Suppressor macrophage treated with lipopolysaccharide for 1 hour (primary cell): ENCODE measurements around the gene C6orf52.
A peak's percentile ranks its signal among the peaks of the same experiment; 100 is the strongest.

Experiments
- DNase-seq, 3 donors: peaks; one replicate each; pipeline ENCODE4 v3.0.0-alpha.2; 2020 to 2022

C6orf52 gene

DNA sequence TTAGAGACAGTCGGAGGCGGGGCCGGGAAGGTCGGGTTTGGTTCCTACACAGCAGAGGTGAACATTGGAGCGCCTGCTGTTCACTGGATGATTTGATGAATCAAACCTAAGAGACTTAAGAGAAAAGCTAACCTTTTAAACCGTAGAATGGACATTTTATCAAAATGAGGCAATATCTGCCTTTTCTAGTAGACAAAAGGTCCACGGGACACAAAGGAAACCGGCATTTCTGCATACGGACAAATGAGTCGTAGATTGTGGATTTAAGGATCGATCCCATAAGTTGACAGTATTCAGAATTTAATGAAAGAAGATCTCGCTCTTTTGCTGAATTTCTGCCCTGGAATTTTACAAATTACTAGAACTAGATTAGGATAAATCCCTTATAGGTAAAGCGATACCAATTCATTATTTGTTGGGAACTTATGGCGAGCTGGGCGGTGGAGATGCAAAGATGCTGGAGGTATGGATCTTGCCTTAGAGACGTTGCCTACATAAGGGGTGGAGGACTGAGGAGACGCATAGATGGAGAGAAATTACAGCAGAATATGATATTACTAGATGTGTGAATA lies 756 bp upstream of the C6orf52 start:
- DNase-seq: no peak

DNA sequence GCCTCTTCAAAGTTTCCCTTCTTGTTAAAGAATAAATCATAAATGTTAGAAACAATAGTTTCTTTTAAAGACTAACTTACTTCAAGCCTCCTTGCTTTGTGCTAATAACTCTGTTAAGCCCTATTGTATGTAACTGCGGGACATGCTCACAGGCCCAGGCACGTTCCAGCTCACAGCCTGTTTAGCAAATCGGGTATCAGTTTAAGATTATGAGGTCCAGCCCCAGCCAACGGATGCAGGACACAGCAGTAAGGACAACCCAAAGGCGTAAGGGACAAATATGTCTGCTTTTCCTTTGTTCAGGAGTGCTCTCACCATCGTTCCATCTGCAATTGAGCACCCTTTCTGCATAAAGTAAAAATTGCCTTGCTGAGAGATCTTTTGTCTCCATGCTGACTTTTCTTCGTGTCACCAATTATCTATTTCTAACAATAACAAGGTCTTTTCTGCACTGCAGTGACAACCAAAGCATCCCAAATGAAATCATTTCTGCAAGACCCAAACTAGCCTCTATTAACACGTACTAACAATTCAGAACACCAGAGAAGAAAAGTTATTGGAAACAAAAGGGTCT lies 1.4 kb downstream of the C6orf52 start:
- peak in 1 of 3 donors; percentile 15 for DNase-seq

DNA sequence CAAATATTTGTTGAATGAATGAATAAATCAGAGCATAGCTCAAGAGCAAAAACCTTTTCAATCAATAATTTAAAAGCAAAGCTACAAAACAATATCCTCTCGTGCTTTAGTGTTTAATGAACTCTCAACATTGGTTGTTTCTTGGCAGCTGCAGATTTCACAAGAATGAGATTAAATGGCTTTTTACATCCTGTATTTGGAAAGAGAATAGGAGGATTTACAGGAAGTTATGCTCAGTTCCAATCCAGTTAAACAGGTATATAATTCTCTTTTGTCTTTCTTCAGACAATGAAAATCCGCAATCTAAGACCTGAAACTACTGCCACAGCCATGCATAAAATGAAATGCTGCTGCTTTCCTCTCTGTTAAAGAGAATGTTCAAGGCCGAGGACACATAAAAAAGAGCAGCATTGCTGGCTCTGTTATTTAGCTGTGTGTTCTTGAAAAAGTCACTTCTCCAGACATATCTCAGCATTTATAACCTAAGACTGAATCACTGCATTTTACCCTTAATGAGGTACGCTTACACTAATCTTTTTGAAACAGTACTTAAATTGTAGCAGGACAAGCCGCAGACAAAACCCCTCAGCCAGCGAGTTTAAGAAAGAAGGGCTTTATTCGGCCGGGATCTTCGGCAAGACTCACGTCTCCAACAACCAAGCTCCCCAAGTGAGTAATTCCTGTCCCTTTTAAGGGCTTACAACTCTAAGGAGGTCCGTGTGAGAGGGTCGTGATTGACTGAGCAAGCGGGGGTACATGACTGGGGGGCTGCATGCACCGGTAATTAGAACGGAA lies 3.6 kb downstream of the C6orf52 start:
- DNase-seq: peak in 1 of 3 donors; percentile 13

DNA sequence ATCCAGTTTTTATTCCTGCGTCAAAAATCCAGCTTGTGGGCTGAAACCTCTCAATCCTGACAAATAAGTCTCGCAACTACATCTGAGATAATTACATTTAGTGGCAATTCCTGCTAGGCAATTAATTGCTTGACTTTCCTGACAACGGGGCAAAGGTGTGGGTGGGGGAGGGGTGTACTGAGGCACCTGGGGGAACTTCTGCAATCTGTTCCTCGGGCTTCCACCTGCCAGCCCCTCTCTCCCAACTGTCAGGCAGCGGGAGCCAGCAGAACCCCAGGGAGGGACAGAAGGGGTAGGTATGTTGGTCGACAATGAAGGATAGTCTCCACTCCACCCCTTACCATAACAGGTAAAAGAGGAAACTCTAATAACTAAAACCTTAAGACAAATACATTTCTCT lies 6.8 kb downstream of the C6orf52 start:
- peak in 1 of 3 donors; percentile 3 for DNase-seq

DNA sequence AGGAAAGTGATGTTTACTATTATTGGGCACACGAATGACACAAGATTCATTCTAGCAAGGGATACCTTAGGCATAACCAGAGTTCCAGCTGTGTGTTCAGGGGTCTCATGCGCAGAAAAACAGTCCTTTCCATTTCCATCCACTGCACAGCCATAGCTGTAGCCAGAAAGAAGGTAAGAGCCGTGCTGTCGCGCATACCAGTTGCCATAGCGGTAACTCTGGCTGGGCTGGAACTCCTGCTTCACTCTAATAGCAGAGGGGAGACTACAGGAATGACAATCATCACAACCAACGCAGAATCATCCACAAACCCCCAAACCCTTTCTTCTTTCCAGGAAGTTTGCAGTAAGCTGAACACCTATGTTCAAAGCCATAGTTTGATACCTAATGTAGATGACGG lies 7.5 kb downstream of the C6orf52 start:
- peak in 1 of 3 donors; percentile 15 for DNase-seq

DNA sequence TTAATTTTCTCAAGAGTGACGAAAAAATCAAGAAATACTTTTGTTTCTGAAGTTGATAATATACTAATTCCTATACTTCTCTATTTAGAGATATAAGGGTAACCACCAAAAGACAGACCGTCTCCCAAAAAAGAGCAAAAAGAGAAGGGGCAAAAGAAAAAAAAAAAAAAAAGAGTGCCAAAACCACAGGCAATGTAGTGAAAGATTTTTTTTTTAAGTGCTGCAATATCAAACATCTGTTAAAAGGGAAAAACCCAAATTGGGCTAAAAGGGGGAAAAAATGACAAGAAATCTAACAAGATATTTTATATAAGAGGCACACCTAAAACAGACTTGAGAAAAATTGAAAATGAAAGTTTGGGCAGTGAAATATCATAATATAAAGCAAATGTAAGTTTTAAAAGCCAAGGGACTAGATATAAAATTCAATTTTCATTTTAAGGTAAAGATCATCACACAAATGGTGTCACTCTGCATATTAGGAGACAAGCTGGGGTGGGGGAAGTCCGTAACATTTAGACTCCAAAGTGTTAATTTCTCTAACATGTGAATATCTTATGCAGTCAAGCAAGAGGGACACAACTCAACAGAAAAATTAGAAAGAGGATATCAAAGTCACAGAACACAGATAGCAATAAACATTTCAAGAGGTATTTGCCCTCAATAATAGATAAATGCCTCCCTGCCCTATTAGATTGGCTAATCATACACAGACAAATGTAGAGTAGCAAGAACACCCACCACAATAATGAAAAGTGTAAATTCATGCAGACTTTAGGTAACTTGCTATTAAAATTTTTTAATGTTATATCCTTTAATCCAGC lies 9.1 kb downstream of the C6orf52 start:
- DNase-seq: peak in 1 of 3 donors; percentile 15

DNA sequence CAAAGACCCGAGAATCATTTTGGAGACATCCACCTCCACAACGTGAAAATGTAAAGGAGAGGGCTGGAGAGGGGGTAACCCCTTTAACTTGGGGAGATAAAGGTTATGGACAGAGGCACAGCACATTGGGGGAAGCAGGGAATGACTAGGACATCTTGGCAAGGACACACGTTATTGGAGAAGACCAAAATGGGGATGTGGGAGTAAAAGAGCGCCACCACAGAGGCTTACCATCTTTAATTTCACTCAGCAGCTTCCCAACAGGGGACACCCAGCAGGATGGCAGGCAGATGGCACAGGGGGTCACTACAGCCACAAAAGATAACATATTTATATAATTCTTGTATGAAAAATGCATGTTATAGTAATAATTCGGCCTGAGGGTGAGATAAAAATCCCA lies 9.8 kb downstream of the C6orf52 start:
- peak in 1 of 3 donors; percentile 17 for DNase-seq

DNA sequence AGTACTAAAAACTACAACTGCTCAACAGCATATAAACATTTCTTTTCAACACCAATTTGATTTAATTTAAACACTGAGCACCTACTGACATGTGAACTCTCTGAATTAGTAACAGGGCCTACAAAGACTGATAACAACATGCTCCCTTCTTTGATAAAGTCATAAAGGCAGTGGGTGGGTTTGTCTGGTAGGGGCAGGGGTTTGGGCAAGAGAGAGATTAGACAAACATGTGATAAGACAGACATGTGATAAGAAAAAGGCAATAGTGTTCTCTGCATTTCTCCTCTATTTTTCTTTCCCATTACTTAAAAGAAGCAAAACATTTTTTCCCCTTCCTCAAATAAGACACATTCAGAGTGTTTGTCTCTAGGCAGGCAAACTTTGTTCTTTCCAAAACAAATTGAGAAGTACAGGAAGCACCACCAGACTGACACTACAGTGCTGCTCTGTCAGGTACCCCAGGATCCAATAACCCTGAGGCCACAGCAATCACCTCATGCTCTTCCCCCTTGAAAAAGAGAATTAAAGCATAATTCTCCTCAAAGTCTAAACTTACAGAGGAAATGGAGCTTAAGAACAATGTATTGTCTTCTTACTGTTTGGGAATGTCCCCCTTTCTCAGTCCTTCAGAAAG lies 11.9 kb downstream of the C6orf52 start:
- DNase-seq: peak in 1 of 3 donors; percentile 13

DNA sequence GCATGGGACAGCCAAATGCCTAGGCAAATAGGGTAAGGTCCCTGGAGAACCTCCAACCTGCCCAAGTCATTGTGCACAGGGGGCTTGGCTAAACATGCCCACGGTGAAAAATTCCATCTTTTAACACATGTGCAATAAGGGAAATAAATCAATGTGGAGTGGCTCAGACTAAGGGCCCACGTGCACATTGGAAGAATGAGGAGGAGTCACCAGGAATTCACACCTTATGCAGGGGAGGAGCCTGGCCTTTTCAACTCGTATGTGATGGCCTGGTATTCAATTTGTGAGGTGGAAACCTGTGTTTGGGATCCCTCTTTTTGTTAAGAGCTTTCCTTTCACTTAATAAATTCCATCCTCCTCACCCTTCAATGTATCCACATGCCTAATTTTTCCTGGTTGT lies 12.6 kb downstream of the C6orf52 start:
- DNase-seq: peak in 1 of 3 donors; percentile 4

DNA sequence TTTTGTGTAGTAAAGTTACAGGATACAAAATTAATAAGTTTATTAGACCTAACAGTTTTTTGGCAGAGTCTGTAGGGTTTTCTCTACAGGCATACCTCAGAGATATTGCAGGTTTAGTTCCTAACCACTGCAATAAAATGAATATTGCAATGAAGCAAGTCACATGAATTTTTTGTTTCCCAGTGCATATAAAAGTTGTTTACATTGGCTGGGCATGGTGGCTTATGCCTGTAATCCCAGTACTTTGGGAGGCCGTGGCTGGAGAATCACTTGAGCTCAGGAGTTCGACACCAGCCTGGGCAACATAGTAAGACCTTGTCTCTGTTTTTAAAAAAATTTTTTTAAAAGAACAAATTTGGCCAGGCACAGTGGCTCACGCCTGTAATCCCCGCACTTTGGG lies 16.0 kb downstream of the C6orf52 start:
- DNase-seq: peak in 1 of 3 donors; percentile 10

DNA sequence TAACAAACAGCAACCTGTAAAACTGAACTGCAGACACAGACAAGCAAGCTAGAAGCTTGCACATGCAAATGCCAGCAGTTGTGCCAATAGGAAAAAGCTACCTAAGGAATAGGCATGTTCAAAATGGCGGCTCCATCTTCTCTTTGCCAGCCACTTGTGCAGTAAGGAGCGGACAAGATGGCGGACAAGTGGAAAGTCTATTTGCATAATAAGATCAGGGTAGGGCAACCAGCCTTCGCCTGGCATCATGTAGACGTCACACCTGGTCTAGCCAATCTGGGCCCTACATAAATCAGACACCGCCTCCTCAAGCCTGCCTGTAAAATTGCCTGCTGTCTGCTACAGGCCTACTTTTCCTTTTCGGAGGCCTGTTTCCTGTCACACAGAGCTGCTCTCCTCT lies 18.0 kb downstream of the C6orf52 start:
- DNase-seq: peak in 1 of 3 donors; percentile 12

DNA sequence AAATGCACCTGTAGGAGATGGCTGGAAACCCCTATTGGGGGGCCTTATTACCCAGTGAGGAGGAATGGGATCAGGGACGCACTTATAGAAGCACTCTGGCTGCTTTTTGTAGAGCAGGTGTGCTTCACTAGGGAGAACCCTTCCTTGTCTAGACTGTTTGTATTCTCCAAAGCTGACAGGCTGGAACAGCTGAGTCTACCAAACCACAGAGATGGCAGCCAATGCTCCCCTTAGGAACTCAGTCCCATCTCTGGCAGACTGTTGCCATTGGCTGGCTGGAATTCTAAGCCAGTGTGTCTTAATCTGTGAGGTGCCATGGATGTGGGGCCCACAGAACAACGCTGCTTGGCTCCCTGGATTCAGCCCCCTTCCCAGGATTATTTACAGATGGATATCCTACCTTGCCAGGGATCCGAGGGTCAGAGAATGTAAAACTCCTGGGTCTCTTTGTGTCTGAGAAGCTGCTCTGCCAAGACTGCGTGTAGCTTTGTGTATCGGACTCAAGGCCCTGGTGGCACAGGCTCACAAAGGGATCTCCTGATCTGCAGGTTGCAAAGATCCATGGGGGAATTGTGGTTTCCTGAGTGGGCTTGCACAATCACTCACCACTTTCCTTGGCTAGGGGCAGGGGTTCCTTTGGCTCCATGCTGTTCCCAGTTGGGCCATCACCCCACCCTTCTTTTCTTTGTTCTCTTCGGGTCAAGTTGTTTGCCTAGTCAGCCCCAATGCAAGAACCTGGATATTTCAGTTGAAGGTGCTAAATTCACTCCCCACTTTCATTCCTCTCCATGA lies 26.1 kb downstream of the C6orf52 start:
- DNase-seq: peak in 1 of 3 donors; percentile 10

DNA sequence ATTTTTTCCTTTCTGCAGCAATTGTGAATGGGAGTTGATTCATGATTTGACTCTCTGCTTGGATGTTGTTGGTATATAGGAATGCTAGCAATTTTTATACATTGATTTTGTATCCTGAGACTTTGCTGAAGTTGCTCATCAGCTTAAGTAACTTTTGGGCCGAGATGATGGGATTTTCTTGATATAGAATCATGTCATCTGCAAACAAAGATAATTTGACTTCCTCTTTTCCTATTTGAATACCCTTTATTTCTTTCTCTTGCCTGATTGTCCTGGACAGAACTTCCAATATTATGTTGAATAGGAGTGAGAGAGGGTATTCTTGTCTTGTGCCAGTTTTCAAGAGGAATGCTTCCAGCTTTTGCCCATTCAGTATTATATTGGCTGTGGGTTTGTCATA lies 28.8 kb downstream of the C6orf52 start:
- peak in 1 of 3 donors; percentile 17 for DNase-seq

DNA sequence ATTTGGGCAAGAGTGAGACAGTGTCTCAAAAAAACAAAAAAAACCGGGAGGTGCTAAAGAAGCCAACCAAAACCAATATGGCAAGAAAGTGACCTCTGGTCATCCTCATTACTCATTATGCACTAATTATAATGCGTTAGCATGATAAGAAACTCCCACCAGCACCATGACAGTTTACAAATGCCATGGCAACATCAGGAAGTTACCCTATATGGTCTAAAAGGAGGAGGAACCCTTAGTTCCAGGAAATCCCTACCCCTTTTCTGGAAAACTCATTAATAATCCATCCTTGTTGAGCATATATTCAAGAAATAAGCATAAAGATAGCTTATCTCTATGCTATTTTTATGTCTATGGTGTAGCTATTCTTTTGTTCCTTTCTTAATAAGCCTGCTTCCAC lies 31.7 kb downstream of the C6orf52 start:
- DNase-seq: peak in 1 of 3 donors; percentile 5

DNA sequence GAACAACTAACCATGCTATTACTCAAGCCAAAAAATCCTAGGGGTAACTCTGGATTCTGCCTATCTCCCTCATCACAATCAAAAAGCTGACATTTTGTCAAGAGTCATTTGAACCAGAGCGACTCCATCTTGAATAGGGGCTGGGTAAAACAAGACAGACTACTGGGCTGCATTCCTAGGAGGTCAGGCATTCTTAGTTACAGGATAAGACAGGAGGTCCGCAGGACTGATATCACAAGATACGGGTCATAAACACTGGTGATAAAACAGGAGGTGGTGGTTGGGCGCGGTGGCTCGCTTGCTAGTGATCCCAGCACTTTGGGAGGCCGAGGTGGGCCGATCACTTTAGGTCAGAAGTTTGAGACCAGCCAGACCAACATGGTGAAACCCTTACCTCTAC lies 32.2 kb downstream of the C6orf52 start:
- DNase-seq: peak in 1 of 3 donors; percentile 11

DNA sequence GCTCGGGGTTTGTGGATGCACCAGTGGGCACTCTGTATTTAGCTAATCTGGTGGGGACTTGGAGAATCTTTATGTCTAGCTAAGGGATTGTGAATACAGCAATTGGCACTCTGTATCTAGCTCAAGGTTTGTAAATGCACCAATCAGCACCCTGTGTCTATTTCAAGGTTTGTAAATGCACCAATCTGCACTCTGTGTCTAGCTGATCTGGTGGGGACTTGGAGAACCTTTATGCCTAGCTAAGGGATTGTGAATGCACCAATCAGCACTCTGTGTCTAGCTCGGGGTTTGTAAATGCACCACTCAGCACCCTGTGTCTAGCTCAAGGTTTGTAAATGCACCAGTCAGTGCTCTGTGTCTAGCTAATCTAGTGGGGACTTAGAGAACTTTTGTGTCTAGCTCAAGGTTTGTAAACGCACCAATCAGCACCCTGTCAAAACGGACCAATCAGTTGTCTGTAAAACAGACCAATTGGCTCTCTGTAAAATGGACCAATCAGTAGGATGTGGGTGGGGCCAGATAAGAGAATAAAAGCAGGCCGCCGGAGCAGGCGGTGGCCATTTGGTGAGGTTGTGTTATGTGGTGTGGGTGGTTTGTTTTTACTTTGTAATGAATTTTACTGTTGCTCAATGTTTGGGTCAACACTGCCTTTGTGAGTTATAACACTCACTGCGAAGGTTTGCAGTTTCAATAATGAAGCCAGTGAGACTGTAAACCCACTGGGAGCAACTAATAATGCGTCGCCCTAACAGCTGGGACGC lies 33.8 kb downstream of the C6orf52 start:
- DNase-seq: peak in 1 of 3 donors; percentile 11

DNA sequence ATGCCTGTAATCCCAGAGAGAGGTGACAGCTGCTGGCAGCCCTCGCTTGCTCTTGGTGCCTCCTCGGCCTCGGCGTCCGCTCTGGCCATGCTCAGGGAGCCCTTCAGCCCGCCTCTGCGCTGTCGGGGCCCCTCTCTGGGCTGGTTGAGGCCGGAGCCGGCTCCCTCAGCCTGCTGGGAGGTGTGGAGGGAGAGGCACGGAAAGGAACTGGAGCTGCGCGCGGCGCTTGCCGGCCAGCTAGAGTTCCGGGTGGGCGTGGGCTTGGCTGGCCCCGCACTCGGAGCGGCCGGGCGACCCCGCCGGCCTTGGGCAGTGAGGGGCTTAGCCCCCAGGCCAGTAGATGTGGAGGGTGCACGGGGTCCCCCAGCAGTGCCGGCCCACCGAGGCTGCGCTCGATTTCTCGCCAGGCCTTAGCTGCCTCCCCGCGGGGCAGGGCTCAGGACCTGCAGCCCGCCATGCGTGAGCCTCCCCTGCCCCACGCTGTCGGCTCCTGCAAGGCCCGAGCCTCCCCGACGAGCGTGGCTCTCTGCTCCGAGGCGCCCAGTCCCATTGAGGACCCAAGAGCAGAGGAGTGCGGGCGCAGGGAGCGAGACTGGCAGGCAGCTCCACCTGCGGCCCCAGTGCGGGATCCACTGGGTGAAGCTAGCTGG lies 34.6 kb downstream of the C6orf52 start:
- DNase-seq: peak in 2 of 3 donors; percentile 17 to 37

DNA sequence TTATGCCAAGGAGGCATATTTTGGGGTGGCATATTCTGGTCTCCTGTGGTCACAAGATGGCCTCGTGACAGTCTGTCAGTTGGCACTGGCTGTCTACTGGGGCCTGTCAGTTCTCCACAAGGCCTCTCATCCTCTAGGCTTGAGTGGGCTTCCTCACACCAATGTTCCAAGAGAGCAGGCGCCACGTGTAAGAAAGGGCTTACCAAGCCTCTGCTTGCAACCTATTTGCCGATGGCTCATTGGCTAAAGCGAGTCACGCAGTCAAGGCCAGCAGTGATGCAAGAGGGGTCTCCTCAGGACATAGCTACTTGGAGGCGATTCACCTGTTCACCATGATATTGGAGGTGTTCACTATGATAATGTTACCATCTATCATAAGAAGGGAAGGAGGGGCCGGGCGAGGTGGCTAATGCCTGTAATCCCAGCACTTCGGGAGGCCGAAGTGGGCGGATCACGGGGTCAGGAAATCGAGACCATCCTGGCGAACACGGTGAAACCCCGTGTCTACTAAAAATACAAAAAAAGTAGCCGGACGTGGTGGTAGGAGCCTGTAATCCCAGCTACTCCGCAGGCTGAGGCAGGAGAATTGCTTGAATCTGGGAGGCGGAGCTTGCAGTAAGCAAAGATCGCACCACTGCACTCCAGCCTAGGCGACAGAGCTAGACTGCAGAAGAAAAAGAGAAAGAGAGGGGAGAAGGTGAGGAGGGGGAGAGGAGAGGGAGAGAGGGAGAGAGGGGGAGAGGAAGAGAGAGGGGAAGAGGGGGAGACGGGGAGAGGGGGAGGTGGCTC lies 35.3 kb downstream of the C6orf52 start:
- DNase-seq: peak in 2 of 3 donors; percentile 7 to 15

DNA sequence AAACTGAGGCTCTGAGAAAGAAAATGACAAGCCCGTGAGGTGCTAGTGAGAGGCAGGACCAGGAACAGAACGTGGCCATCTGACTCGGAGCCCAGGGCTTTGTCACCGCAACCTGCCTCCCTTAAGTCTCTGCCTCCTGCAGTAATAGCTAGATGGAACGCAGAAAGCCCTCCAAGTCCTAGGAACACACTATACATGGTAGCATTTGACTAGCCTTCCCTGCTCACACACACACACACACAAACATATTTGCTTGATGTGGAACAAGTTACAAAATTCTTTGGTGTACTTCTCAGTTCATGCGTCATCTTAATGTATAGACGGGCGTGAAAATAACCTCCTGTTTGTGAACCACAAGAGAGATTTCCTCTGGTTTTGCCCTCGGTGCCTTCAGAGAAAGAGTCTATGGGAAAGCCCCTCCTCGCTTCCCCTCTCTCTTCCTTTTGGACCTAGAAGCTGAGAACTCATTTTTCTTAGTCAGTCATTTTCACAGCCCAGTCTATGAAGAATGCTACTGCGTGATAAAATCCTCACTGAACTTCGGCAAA lies 38.8 kb downstream of the C6orf52 start:
- peak; percentile 77 to 88 (median 82) for DNase-seq
